SKM-1 (cell line): ENCODE results near the gene C10orf71.

Experiments used
- DNase-seq: peaks from one replicate; lab custom pipeline; 2025; ENCODE audit not compliant: unreplicated experiment; lab: John Stamatoyannopoulos, UW

The C10orf71 gene

DNA sequence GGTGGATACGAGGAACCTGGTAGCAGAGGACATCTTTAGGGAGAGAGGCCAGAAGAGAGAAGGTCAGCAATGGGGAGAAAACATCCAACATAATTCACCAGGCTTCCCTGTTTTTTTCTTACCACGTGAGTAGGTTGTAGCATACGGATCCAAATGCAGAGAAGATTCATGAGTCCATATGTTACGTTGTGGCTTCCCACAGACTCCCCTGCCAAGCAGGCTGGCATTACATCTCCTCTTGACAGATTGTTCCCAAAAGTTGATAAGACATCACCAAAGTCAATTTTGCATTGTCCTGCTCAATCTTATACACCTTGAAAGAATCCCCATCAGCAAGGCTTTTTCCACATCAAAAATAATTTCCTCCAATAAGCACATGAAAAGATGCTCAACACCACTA lies 57.2 kb downstream of the C10orf71 start:
- no peak for DNase-seq

DNA sequence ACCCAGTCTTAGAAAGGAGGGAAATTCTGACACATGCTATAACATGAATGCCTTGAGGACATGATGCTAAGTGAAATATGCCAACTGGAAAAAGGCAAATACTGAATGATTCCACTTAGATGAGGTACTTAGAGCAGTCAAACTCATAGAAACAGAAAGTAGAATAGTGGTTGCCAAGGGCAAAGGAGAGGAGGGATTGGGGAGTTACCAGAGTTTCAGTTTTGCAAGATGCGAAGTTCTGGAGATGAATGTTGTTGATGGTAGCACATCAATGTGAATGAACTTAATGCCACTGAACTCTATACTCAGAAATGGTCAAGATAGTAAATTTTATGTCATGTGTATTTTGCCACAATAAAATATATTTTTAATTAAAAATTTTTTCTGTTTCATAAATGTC lies 58.0 kb downstream of the C10orf71 start:
- DNase-seq: no peak

DNA sequence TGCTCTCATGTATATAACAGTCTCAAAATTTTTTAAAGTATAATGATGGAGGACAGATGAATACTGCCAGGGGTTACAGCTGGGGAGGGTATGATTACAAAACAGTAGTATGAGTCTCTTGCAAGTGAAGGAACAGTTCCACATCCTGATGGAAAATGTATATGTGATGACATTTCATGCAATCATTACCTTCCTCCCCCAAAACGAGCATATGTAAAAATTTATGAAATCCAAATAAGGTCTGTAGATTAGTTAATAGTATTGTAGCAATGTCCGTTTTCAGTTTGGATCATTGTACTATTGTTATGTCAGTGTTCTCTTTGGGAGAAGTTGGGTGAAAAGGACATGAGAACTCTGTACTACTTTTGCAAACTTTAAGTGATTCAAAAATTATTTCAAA lies 58.9 kb downstream of the C10orf71 start:
- no peak for DNase-seq

DNA sequence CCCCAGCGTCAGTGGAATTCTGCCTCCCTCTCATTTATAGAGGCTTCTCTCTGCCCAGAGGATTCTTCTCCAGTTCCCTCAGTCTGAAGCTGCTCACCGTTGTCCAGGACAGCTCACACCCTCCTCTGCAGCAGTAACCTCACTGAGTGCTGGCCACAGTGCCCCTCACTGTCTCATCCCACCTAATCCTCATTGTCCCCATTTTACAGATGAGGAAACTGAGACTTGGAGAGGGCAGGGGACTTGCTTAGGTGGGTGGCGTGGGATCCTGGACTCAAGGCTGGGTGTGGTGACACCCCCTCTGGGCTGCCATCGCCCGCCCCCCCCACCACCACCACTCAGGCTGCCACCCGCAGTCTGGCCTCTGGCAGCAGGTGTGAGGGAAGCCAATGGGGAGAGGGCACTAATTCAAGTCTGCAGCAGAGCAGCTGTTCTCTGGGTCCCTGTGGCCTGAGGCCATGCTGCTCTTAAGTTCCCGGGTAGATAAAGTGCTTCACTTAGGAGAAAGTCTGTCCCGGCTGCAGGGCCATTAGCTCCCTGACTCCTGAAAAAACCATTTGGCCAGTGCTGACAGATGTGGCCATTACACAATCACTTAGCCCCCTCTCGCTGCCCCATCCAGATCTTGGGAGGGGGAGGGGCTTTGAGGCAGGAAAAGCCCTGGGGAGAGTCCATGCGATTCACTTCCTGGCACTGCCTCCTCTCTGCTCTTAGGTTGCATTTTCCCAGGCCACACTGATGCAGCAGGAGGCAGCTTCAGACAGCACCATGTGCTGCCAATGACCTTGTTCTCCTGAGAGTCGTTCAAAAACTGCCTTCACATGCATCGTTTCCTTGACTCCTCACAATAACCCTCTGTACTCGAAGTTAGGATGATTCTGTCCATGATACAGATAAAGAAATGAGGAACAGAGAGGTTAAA lies 60.6 kb downstream of the C10orf71 start:
- DNase-seq: no peak

DNA sequence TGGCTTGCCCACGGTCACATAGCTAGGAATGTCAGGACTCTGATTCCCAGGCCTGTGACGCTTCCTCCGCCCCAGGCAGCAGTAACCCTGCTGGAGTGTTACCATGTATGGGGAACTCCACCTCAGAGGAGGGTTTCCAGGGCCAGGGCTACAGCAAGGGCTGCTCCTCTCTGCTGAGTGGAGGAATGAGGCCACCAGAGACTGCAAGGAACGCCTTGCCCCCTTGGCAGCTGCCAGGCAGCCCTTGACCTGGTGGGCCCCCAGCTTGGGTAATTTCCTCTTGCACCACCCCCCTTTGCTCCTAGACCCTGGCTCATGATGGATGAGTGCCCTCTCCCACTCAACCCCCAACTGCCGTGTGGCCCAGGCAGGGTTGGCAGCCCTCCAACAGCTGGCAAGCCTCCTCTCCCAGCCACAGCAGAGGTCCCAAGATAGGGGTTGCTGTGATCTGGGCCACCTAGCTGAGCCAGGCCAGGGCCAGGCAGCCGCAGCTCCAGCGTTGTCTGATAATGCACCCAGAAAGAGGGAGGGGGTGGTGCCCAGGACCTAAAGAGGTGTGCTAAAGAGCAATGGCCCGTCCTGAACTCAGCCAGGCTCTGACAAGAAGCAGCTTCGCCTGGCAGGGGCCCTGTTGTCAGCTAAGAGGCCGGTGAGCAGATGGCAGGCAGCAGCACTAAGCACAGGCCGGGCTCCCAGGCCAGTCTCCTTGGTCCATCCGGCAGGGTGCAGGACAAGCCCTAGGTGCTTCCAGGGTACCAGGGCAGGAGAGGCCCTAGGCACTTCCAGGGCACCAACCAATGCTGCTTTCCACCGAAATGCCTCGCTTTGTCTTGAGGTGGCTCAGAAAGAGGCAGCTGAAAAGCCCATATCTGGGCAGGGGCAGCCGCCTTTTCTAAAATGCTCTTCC lies 61.6 kb downstream of the C10orf71 start:
- no peak for DNase-seq

DNA sequence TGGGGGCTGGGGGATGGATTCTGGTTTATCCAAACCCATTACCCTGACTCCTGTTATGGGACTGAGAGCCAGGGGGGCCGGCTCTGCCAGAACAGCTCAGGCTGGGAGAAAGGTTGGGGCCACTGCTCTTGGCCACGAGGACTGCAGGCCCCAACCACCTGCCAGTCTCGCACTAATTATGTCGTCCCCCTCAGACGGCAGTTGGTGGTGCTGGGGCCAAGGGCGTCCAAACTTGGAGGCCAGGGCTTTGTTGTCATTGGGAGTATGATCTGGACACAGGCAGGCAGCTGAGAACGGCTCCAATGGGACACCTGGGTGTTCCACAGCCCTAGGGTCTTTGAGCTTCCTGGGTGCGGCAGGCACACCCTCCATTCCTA lies 62.2 kb downstream of the C10orf71 start:
- no peak for DNase-seq

DNA sequence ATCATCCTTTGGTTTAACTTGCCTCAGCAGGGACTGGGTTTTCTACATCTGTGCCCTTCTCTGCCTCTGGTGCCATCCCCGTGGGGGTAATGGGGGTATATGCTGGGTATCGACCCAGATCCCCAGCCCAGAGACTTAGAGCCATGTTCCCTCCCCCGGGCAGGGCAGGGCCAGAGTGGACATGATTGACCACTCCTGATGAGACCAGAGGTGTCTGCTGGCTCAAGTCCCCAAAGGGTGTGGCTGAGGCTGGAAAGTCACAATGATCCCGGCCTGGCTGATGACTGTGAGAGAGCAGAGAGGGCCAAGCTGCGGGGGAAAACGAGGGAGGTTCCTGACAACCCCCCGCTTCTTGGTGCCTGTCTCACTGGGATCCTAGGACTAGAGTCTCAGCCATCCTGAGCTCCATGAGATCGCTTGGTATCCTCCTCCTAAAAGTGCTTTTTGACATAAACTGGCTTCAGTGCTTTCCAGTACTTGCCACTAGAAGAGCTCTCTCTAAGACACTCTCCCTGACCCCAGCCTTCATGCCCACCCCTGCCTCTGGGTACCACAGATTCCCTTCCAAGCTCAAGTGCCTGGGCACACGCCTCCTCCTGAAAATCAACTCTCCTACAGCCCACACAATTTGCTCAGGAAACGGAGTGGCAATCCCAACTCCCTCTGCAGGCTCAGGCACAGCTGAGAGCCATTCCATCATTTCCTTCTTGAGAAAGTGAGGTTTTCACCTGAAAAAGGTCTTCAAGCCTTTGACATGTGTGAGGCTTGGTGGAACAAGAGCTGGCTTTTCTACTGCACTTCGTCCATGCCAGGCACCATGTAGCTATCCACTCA lies 63.0 kb downstream of the C10orf71 start:
- no peak for DNase-seq

DNA sequence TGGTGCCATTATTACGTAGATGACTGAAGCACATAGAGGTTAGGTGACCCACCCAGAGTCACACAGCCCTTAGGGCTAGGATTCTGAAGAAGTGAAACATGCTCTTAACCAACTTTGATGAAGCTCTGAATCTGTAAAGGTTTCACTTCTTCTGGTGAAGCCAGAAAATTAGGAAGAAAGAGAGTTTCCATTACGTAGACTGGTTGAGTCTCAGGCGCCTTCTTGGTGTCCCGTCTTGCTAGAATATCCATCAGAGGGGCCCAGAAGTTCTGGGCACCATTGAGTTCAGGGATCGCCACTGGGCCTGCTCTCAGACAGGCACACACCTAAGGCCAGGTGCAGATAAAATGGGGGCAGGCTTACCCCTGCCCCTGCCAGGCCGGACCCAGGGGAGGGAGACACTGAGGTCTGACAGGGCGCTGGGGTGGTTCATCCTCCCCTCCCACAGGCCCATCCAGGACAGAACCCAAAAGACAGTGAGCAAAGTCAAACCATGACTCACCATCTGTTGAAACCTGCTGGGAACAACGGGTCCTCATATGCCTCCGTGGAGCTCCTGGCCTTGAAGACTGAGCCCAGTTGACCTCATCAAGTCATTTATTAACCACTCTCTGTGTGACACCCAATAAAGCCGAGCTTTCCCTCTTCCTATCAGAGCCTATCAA lies 63.8 kb downstream of the C10orf71 start:
- DNase-seq: no peak

DNA sequence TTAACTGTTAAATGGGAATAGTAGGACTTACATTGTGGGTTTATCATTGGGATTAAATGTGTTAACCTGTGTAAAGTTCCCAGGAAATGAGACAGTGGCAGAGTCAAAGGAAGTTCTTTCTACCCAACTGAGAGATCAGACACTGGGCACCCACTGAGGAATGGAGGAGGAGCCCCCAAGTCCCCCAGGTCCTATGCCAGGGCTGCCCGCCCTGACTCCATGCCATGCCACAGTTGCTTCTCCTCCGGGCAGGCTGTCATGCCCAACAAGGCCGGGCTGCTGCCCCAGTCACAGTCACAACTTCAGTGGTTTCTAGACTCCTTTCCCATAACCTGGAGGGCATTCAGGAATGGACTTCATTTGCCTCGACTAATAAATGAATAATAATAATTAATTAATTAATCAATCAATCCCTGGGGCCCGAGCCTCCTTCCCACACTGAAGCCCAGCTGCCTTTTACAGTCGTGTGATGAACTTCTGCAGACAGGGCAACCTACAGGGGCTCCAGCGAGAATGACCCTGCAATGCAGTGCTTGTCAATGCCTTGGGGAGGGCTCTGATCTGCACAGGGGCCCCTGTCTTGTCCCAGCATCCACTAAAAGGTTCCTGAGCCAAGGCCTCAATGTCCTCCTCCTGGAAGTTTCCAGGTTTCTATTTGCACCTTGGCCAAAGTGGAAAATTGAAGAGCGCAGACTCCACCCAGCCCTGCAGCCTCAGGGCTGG lies 64.5 kb downstream of the C10orf71 start:
- no peak for DNase-seq

DNA sequence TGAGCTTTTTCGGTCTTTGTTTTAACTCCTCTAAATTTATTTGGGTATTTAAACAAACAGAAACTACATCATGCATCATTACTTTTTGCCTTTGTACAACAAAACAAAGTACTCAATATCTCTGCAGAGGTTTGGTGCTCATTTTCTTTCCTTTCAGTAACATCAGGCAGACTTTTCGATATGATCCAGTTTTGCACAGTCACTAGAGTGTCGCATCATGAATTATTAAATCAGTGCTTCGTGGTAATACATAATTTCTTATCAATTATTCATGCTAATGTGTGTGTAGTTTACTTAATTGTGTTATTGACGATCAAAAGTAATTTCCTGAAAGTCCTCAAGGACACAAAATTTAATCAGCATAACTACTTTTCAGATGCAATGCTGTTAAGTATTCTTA lies 65.1 kb downstream of the C10orf71 start:
- DNase-seq: no peak

DNA sequence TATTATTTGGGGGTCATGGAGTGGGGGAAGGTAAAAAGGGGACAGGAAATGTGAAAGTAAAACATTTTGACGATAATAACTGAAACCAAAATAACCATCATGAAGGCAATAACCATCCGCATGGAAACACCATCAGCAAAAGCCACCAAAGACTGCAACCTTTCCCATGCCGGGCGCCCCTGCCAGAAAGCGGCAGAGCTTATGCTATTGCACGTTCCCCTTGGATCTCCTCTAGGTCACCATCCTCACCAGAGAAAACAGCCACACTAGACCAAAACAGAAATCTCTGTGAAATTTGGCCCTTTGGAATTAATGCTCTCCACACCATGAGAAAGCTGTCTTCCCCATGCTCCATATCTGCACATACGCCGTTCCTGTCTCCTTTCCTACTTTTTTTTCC lies 65.8 kb downstream of the C10orf71 start:
- DNase-seq: no peak

DNA sequence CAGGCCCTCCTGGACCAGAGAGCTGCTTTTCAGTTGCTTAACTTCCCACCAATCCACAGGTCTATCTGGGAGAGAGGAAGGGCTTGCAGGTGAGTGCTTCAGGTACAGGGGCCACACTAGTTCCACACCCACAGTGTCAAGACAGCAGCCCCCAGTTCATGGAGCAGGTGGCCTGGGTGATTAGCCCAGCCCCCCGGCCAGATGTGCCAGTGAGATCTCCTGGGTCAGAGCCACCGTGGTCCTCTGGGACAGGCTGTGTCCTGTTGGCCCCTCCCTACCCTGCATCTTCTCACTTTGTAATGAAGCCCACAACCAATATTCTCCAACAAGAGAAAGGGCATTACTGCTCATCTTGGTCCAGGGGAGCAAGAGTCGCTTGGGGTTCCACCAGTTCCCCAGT lies 66.3 kb downstream of the C10orf71 start:
- no peak for DNase-seq

DNA sequence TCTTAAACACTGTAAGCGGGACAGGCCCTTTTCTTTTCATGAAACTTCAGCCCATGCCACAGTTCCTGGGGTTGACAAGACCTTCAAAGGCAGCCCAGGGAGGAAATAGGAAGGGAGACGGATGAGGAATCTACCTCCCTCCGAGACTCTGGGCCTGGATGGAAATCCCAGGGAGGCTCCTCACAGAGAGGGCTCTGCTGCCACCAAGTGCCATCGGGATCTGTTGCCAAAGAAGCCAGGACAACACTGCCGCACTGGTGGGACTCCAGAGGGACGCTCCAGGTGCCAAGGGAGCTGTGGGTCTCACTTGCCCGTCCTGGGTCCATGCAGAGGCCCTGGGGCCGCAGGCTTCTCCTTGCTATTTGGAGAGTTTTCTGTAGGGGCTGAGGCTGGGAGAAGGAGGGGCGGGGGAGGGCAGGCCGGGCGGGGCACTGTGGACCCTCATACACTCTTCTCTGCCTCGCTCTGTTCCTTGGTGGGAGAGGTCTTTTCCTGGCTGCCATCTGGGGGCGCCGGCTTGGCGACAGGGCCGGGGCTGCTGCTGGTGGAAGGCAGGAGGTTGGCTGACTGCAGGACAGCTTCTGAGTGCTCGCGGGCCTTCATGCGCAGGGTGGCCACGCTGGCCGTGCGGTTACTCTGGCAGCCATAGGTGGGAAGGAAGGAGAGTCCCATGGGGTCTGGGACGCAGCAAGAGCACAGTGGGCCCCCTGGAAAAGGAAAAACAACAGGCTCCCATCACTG lies 66.9 kb downstream of the C10orf71 start:
- DNase-seq: no peak

DNA sequence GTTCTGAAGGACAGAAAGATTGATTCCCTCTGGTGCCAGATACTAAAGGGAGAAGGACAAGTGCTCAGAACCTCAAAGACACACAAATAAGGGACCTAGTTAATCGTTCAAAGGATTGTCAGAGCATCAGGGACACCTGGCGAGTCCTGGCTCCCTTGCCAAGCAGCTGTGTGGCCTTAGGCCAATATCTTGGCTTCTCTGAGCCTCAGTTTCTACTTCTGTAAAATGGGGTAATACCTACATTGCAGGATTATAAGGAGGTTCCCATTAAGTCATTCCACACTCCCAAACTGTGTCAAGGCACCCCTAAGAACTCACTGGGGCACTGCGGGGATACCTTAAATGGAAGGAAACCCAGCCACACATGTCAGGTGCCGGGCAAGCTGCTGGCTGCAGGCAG lies 67.5 kb downstream of the C10orf71 start:
- no peak for DNase-seq

DNA sequence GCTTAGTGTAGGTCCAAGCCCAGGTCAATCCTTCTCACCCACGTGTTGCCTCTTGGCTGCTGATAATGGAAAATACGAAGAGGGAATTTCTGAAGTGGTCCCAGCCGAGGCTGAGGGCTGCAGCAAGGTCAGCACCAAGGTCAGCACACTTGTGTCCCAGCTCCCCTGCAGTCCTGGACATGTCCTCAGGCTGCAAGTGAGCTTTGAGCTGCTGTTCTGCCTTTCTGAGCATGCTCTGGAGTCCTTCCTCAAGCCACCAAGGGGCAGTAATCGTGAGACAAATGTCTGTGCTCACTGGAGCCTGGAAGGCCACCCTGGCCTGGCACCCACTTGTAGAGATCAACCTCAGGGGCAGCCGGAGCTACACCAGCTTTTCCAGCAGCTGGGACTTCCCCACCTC lies 68.6 kb downstream of the C10orf71 start:
- no peak for DNase-seq

DNA sequence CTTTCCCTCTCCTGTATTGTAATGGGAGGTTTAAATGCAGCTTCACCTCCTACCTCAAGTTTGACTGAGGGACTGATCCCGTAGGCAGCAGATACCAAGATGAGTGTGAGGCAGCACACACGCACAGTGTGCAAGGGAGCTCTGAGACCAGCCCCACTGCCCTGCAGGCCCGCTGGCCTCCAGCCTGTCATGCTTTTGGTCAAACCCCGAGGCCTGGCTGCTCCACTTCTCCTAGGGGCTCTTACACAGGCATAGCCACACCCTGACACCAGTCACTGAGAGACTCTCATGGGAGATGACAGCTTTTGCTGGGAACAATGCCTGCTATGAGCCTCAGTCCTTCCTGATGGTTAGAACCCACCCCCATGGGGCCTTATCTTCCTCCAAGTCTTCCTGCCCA lies 69.3 kb downstream of the C10orf71 start:
- no peak for DNase-seq

DNA sequence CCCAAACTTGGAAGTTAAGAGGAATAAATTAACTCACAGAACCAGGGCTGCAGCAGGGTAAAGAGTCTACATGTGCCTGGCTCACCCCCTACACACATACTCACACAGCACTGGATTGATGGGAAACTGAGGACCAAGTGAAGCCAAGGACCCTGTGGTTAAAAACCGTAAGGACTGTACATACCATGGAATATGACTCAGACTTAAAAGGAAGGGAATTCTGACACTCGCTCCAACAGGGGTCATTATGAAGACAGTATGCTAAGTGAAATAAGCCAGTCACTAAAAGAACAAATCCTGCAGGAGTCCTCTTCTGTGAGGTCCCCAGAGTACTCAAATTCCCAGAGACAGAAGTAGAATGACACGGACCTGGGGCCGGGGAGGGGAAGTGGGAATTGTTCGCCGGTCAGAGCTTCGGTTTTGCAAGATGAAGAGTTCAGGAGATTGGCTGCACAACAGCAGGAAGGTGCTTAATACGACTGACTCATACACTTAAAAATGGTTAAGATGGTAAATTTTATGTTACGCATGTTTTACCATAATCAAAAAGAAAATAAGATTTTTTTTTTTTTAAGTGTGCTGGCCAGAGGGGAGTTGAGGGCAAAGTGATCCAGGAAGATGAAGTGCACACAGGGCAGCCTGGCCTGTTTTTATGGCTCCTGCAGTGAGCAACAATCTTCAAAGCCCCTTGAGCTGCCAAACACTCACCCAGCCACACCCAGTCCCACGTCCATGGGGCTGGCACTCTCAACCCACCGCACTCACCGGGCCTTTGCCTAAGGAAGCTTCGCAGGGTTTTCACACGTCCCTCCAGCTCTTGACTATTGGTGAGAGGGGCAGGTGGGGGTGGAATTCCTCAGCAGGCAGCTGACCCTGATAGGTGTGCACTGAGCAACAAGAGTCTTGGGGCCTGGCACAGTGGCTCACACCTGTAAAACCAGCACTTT lies 70.5 kb downstream of the C10orf71 start:
- no peak for DNase-seq
